H1 (cell line): ENCODE results near the gene UNC119. TPM values are rescaled to one million over a fixed set of nuclear protein-coding genes. Genes with fewer than 3 reads are reported as not detected.

Experiments used
- ASH2L ChIP-seq: fragments of 200-600, 300-600 bp; sonication (generic); IDR thresholded peaks from one replicate; pipeline ENCODE4 v1.7.1; 2017; ENCODE audit warnings: low read length
- EGR1 ChIP-seq: IDR thresholded peaks from 2 replicates; pipeline ENCODE4 v1.6.1; 2011; ENCODE audit warnings: low read depth, low read length, borderline replicate concordance
- NANOG ChIP-seq: IDR thresholded peaks from 2 replicates; pipeline ENCODE4 v1.6.1; 2011; ENCODE audit warnings: low read length, low read depth, mild to moderate bottlenecking, inconsistent platforms; ENCODE audit not compliant: insufficient read depth, poor library complexity, severe bottlenecking
- RAD21 ChIP-seq, 2 experiments: IDR thresholded peaks in 1 of 2; conservative IDR thresholded peaks in 1 of 2; 2 replicates each; pipeline ENCODE4 v1.6.1; 2011; ENCODE audit warnings: low read depth in 2 of 2, low read length in 2 of 2, improper control_type of control experiment in 1 of 2, inconsistent platforms in 1 of 2, mild to moderate bottlenecking in 1 of 2, moderate library complexity in 1 of 2
- RBBP5 ChIP-seq: IDR thresholded peaks from 2 replicates; pipeline ENCODE4 v1.7.1; 2012; ENCODE audit warnings: low read depth, mild to moderate bottlenecking, inconsistent platforms, low read length, moderate library complexity, borderline replicate concordance
- SIX5 ChIP-seq: IDR thresholded peaks from 2 replicates; pipeline ENCODE4 v1.6.1; 2011; ENCODE audit warnings: mild to moderate bottlenecking, low read depth, low read length
- SP1 ChIP-seq: IDR thresholded peaks from 2 replicates; pipeline ENCODE4 v1.6.1; 2011; ENCODE audit warnings: low read depth, low read length
- SP2 ChIP-seq: IDR thresholded peaks from 2 replicates; pipeline ENCODE4 v1.6.1; 2012; ENCODE audit warnings: mild to moderate bottlenecking, low read length, inconsistent platforms
- SUZ12 ChIP-seq: fragments of 200-600 bp; sonication (generic); IDR thresholded peaks from 2 replicates; pipeline ENCODE4 v1.6.1; 2012; ENCODE audit warnings: mild to moderate bottlenecking, inconsistent platforms, low read length, moderate library complexity, mixed read lengths
- TBP ChIP-seq: IDR thresholded peaks from 2 replicates; pipeline ENCODE4 v1.6.1; 2011; ENCODE audit warnings: low read depth, low read length, improper control_type of control experiment
- polyA plus RNA-seq, 7 experiments: library from polyadenylated mRNA; depleted of rRNA in 3 of 7; stranded (reverse) in 5 of 7; unstranded in 2 of 7; fragments of >200 nt in 5 of 7; fragments of 200-250 nt in 2 of 7; gene quantifications; 1 replicate in 5 of 7; 2 replicates in 1 of 7; 4 replicates in 1 of 7; pipeline versions ENCODE4 v1.2.1 to v1.2.3, GENCODE V29; 2011 to 2013; ENCODE audit warnings: missing spikeins in 2 of 7, mixed read lengths in 2 of 7
- total RNA-seq: library from RNA; stranded (reverse); fragmentation: NEBNext Ultra II Directional; extraction: Animal tissue kit (Norgen Biotek cat#: 25700); gene quantifications from 2 replicates; pipeline ENCODE4 v1.2.1, GENCODE V29; 2021

The UNC119 gene
- total and polyA plus RNA-seq, 2 of the 8 experiments (the other 6 are each of a cell fraction or from before 2014, with no cell fraction given) = 43.5 to 94.4 TPM

DNA sequence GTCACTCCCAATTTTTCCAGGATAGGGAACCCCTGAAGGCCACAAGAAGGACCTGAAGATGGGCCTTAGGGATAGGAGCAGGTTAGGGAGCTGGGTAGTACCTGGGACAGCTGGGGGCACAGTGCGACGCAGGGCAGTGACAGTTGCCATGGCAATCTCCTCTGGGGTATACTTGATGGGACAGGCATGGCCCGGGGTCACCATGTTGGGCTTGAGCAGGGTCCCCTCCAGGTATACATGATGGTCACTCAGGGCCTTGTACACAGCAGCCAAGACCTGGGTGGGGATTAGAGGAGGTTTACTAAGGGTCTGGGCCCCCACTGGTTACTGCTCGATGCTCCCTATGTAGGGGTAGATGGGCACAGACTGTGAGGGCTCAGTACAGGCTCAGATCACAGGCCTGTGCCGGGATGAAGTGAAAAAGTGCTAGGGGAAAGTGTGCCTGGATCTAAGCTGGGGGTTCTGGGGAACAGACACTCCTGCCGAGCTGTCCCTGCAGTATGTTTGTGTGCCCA lies 21.6 kb upstream of the UNC119 start (continued):
- TF ChIP-seq EGR1 (no peak), SP2 (no peak), SIX5 (no peak), ASH2L (no peak), RAD21 (IDR thresholded peaks at IDR 0.05 in 1 of 2, conservative IDR thresholded peaks at IDR 0.05 in 1 of 2; ENCODE audit: low read depth in 2 of 2, low read length in 2 of 2) (no peak), RBBP5 (no peak), TBP (no peak), SP1 (no peak), NANOG (no peak), SUZ12 (no peak)
